GM12878 (cell line): ENCODE measurements around the gene HDAC2. TPM values are rescaled to one million over a fixed set of nuclear protein-coding genes. Genes with fewer than 3 reads are reported as not detected.

Source experiments
- polyA plus RNA-seq, 11 experiments: library from polyadenylated mRNA; depleted of rRNA in 4 of 11; unstranded in 6 of 11; stranded (reverse) in 5 of 11; fragments of >200 nt; fragmentation: Nextera tagmentation in 4 of 11; fragmentation: Illumina TruSeq in 1 of 11; extraction: Ambion mirVana in 4 of 11; extraction: Trizol in 1 of 11; gene quantifications; 1 replicate in 1 of 11; 2 replicates in 10 of 11; pipeline versions ENCODE4 v1.2.1 to v1.2.3, GENCODE V29; 2011 to 2016; ENCODE audit warnings: inconsistent platforms in 2 of 11, missing spikeins in 2 of 11, low read depth in 1 of 11
- total RNA-seq, 4 experiments: library from RNA; depleted of rRNA in 3 of 4; stranded (reverse); fragments of >200 nt in 3 of 4; fragmentation: Illumina TruSeq in 1 of 4; extraction: Trizol in 1 of 4; gene quantifications; 2 replicates each; pipeline versions ENCODE4 v1.2.1 to v1.2.3, GENCODE V29; 2013 to 2021

HDAC2 gene
- total and polyA plus RNA-seq, 10 of the 15 experiments (the other 5 are each of a cell fraction or from before 2014, with no cell fraction given), result 40.4 to 210 (median 114) TPM

Other genes starting within 250 kb of the HDAC2 start
- gene MARCKS, start 113.8 kb downstream of the HDAC2 start, total RNA-seq (2014; rRNA removed), result 117 and 126 TPM in 2 replicates
- 66.9 and 69.3 TPM in 2 replicates for gene MARCKS, start 113.8 kb downstream of the HDAC2 start, total RNA-seq (2014; rRNA removed; fragmentation: Illumina TruSeq; extraction: Trizol)
- 164 and 172 TPM in 2 replicates for gene MARCKS, start 113.8 kb downstream of the HDAC2 start, total RNA-seq (2021)
- gene MARCKS, start 113.8 kb downstream of the HDAC2 start, polyA plus RNA-seq (2011; rRNA removed), result 133 and 179 TPM in 2 replicates
- gene MARCKS, start 113.8 kb downstream of the HDAC2 start, polyA plus RNA-seq (2014; fragmentation: Illumina TruSeq; extraction: Trizol), result 57.9 and 75.6 TPM in 2 replicates
- 100 to 1,000 TPM in 1 of 2 experiments, 10 to 100 TPM in 1; 80.6 to 134 TPM for gene MARCKS, start 113.8 kb downstream of the HDAC2 start, polyA plus RNA-seq (2014; fragmentation: Nextera tagmentation; extraction: Ambion mirVana)
- 68.4 and 78.4 TPM in 2 replicates for gene MARCKS, start 113.8 kb downstream of the HDAC2 start, polyA plus RNA-seq (2014; rRNA removed)
- gene MARCKS, start 113.8 kb downstream of the HDAC2 start, polyA plus RNA-seq (2016; fragmentation: Nextera tagmentation; extraction: Ambion mirVana), result 10 to 100 TPM; 29.0 to 42.6 TPM